K562 treated with DMSO at 1 percent for 12 hours (cell line): ENCODE data around the gene KRT33B. TPM values are rescaled to one million over a fixed set of nuclear protein-coding genes. Genes with fewer than 3 reads are reported as not detected.

Experiments used
- total RNA-seq: library from RNA; unstranded; fragments of 300-600 nt; gene quantifications from 2 replicates; pipeline ENCODE4 v1.2.3, GENCODE V29; 2022; ENCODE audit not compliant: insufficient read depth

Gene KRT33B
- not detected in 2 replicates for total RNA-seq

DNA sequence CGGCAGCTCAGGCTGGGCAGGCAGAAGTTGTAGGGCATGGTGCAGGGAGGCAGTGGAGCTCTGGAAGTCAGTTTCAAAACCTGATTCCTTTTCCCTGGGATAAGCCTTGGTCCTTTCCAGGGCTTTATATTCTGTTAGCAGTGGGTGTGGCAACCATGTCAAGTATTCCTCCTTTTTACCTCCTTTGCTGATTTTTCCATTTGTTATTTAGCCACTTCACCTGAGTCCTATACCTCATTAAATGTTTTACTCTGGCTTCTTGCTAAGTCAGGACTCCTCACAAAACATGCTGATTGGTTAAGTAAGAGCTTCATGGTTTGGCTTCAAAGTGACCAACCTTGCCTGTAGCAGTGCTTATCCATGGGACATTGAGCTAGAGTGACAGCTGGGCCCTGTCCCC, at the start of gene KRT33B:
KRT33B (minus strand) TSS at position 101 of the 400 bp plus-strand sequence; CDS start at position 38, 63 bp downstream.

GRCh38 chr17:41396996-41397660, 27.5 kb upstream of the KRT33B start, which contains the start of gene KRT31:
TSS of gene KRT31 (minus strand) at chr17:41397608. CDS start at chr17:41397539, 69 bp downstream.

DNA sequence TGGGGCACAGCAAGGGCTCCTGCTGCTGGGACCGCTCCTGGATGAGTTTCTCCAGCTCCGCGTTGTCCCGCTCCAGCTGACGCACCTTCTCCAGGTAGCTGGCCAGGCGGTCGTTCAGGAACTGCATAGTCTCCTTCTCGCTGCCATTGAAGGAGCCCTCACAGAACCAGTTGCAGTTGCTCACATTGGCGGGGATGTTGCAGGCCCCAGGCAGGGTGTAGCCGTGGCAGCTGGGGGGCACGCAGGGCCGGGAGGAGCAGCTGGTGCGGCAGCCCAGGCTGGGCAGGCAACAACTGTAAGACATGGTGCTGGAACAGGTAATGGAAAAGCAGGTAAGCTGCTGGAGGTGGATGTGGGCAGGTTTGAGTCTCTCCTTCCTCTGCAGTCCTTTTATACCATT, 12.3 kb upstream of the KRT33B start, which contains the start of gene KRT34:
KRT34 (minus strand) TSS at position 364 of the 400 bp plus-strand sequence; CDS start at position 304, 60 bp downstream.

GRCh38 chr17:41350381-41350878, 19.2 kb downstream of the KRT33B start, which contains the start of gene KRT33A:
TSS of gene KRT33A (minus strand) at chr17:41350828. CDS start at chr17:41350767, 61 bp downstream.

DNA sequence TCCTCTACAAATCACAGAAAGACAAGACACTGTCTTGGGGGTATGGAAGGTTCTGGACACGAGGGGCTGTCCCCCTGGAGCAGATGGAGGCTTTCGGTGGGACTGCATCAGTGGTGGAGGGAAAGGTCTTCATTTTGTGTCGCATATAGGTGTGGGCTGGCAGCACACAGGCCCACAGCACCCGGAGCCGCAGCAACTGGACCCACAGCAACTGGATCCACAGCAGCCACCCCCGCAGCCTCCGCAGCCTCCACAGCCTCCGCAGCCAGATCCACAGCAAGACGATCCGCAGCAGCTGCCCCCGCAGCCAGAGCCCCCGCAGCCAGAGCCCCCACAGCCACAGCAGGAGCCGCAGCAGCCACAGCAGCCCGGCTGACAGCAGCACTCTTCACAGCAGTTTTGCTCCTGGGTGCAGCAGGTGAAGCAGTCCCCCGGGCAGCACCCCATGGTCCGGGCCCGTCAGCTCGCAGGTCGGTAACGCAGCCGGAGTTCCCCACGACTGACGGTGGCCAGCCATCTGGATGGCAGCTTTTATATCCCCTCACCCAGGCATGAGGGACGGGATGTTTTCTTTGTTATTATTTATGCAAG, 54.3 kb downstream of the KRT33B start, which contains the start of gene KRTAP17-1:
KRTAP17-1 (minus strand) TSS at position 507 of the 591 bp plus-strand sequence; CDS start at position 447, 60 bp downstream.

Other genes starting within 250 kb of the KRT33B start
- not detected in 2 replicates for gene KRTAP4-12, start 245.6 kb downstream of the KRT33B start, total RNA-seq
- gene KRTAP4-6, start 229.3 kb downstream of the KRT33B start, total RNA-seq: not detected in 2 replicates
- gene KRTAP4-5, start 220.0 kb downstream of the KRT33B start, total RNA-seq: not detected in 2 replicates
- not detected in 2 replicates for gene KRTAP4-4, start 209.1 kb downstream of the KRT33B start, total RNA-seq
- not detected in 2 replicates for gene KRTAP4-3, start 201.6 kb downstream of the KRT33B start, total RNA-seq
- not detected in 2 replicates for gene KRTAP4-2, start 191.6 kb downstream of the KRT33B start, total RNA-seq
- gene KRTAP4-1, start 184.9 kb downstream of the KRT33B start, total RNA-seq: not detected in 2 replicates
- not detected in 2 replicates for gene KRTAP9-1, start 179.9 kb downstream of the KRT33B start, total RNA-seq
- gene KRTAP9-2, start 143.2 kb downstream of the KRT33B start, total RNA-seq: not detected in 2 replicates
- not detected in 2 replicates for gene KRTAP9-3, start 137.4 kb downstream of the KRT33B start, total RNA-seq
- gene KRTAP9-8, start 131.8 kb downstream of the KRT33B start, total RNA-seq: not detected in 2 replicates
- gene KRTAP9-4, start 120.1 kb downstream of the KRT33B start, total RNA-seq: not detected in 2 replicates
- not detected in 2 replicates for gene KRTAP9-9, start 114.4 kb downstream of the KRT33B start, total RNA-seq
- gene KRTAP9-6, start 104.4 kb downstream of the KRT33B start, total RNA-seq: not detected in 2 replicates
- gene KRTAP9-7, start 94.1 kb downstream of the KRT33B start, total RNA-seq: not detected in 2 replicates
- not detected in 2 replicates for gene KRTAP29-1, start 67.0 kb downstream of the KRT33B start, total RNA-seq
- not detected in 2 replicates for gene KRTAP16-1, start 60.5 kb downstream of the KRT33B start, total RNA-seq
- gene KRTAP17-1, start 54.1 kb downstream of the KRT33B start, total RNA-seq: not detected in 2 replicates
- gene KRT33A, start 19.0 kb downstream of the KRT33B start, total RNA-seq: not detected in 2 replicates
- gene KRT34, start 12.5 kb upstream of the KRT33B start, total RNA-seq: not detected in 2 replicates
- not detected in 2 replicates for gene KRT31, start 27.8 kb upstream of the KRT33B start, total RNA-seq
- not detected in 2 replicates for gene KRT37, start 54.8 kb upstream of the KRT33B start, total RNA-seq
- gene KRT38, start 71.2 kb upstream of the KRT33B start, total RNA-seq: not detected in 2 replicates
- gene KRT32, start 97.6 kb upstream of the KRT33B start, total RNA-seq: not detected in 2 replicates
- gene KRT35, start 111.3 kb upstream of the KRT33B start, total RNA-seq: not detected in 2 replicates
- gene KRT36, start 120.1 kb upstream of the KRT33B start, total RNA-seq: not detected in 2 replicates
- gene KRT13, start 135.8 kb upstream of the KRT33B start, total RNA-seq: not detected in 2 replicates
- 0.81 TPM in 1 of 2 replicates, not detected in the other for gene KRT15, start 149.1 kb upstream of the KRT33B start, total RNA-seq
- 152 and 220 TPM in 2 replicates for gene KRT19, start 158.5 kb upstream of the KRT33B start, total RNA-seq
- not detected in 2 replicates for gene KRT9, start 202.2 kb upstream of the KRT33B start, total RNA-seq
- gene KRT14, start 217.1 kb upstream of the KRT33B start, total RNA-seq: not detected in 2 replicates
- not detected in 2 replicates for gene KRT16, start 243.0 kb upstream of the KRT33B start, total RNA-seq